Caco-2 (cell line): Measurements from ENCODE around the gene OSBPL10. TPM values are rescaled to one million over a fixed set of nuclear protein-coding genes. Genes with fewer than 3 reads are reported as not detected.

Experiments
- BruUV-seq: library from RNA; stranded (reverse); fragments of 400-500 nt; replicated peaks from 2 replicates; lab custom pipeline; 2021; lab: Mats Ljungman, UMichigan
- CTCF ChIA-PET: fragments of 300-600 bp; sonication (Branson Sonifier 250); formaldehyde crosslinking; loops from one replicate; lab custom pipeline; 2022; ENCODE audit warnings: antibody characterized with exemption; lab: Charles Lee
- POLR2A ChIA-PET: fragments of 300-600 bp; sonication (Branson Sonifier 250); formaldehyde crosslinking; loops from one replicate; lab custom pipeline; 2022; ENCODE audit warnings: antibody characterized with exemption; lab: Charles Lee
- DNase-seq, 2 experiments: peaks; one replicate each; pipeline versions ENCODE4 v3.0.0 to v3.0.0-alpha.2; 2020 to 2022
- H3K27me3 ChIP-seq: replicated peaks from 2 replicates; pipeline ENCODE4 v1.6.0; 2011; ENCODE audit warnings: low read length; ENCODE audit not compliant: control insufficient read depth, insufficient read depth
- H3K36me3 ChIP-seq: 2 replicates; pipeline ENCODE4 v1.5.1; 2011; ENCODE audit warnings: low read length; ENCODE audit not compliant: control insufficient read depth, insufficient read depth
- H3K4me1 ChIP-seq: fragments of 250-450 bp; sonication (Bioruptor Pico); 2 replicates; pipeline ENCODE4 v1.5.1; 2020; ENCODE audit warnings: mild to moderate bottlenecking
- H3K4me3 ChIP-seq: 2 replicates; pipeline ENCODE4 v1.5.1; 2011; ENCODE audit warnings: low read depth, mild to moderate bottlenecking, control low read depth, low read length
- H3K9me3 ChIP-seq: fragments of 250-450 bp; sonication (Bioruptor Pico); 2 replicates; pipeline ENCODE4 v1.5.1; 2020; ENCODE audit warnings: mild to moderate bottlenecking, moderate library complexity
- H3K27ac Mint-ChIP-seq: one replicate; pipeline ENCODE4 v1.8.0; 2022; ENCODE audit warnings: mixed read lengths; ENCODE audit not compliant: unreplicated experiment
- H3K27me3 Mint-ChIP-seq: one replicate; pipeline ENCODE4 v1.8.0; 2022; ENCODE audit warnings: mixed read lengths; ENCODE audit not compliant: insufficient read depth, unreplicated experiment
- H3K36me3 Mint-ChIP-seq: one replicate; pipeline ENCODE4 v1.8.0; 2022; ENCODE audit warnings: mild to moderate bottlenecking, mixed read lengths; ENCODE audit not compliant: insufficient read depth, unreplicated experiment
- H3K4me1 Mint-ChIP-seq: one replicate; pipeline ENCODE4 v1.8.0; 2022; ENCODE audit warnings: low read depth, mixed read lengths; ENCODE audit not compliant: unreplicated experiment
- H3K4me3 Mint-ChIP-seq: one replicate; pipeline ENCODE4 v1.8.0; 2022; ENCODE audit warnings: mild to moderate bottlenecking, moderate library complexity, mixed read lengths; ENCODE audit not compliant: unreplicated experiment
- H3K9me3 Mint-ChIP-seq: one replicate; pipeline ENCODE4 v1.8.0; 2022; ENCODE audit warnings: mixed read lengths; ENCODE audit not compliant: unreplicated experiment
- intact Hi-C: fragments of 100-400 bp; cut with micrococcal nuclease; formaldehyde crosslinking; loops from one replicate; pipeline ENCODE4 v1.10.0; 2022; ENCODE audit not compliant: unreplicated experiment
- total RNA-seq: library from RNA; stranded (reverse); gene quantifications from 2 replicates; pipeline ENCODE4 v1.2.3, GENCODE V29; 2022
- TF ChIP-seq, protein P1 (sequence below), 2 experiments: fragments of 200-600 bp in 1 of 2; IDR thresholded peaks; 1 replicate in 1 of 2; 2 replicates in 1 of 2; pipeline versions ENCODE4 v1.5.1 to v1.8.0; 2011 to 2022; ENCODE audit warnings: antibody characterized with exemption in 1 of 2, control low read depth in 1 of 2, inconsistent platforms in 1 of 2, low read depth in 1 of 2, low read length in 1 of 2, mild to moderate bottlenecking in 1 of 2, moderate library complexity in 1 of 2; ENCODE audit not compliant: insufficient read depth in 1 of 2, severe bottlenecking in 1 of 2, unreplicated experiment in 1 of 2

The OSBPL10 gene
- total RNA-seq, 1 experiment from 2014 or later: 71.2 TPM

DNA sequence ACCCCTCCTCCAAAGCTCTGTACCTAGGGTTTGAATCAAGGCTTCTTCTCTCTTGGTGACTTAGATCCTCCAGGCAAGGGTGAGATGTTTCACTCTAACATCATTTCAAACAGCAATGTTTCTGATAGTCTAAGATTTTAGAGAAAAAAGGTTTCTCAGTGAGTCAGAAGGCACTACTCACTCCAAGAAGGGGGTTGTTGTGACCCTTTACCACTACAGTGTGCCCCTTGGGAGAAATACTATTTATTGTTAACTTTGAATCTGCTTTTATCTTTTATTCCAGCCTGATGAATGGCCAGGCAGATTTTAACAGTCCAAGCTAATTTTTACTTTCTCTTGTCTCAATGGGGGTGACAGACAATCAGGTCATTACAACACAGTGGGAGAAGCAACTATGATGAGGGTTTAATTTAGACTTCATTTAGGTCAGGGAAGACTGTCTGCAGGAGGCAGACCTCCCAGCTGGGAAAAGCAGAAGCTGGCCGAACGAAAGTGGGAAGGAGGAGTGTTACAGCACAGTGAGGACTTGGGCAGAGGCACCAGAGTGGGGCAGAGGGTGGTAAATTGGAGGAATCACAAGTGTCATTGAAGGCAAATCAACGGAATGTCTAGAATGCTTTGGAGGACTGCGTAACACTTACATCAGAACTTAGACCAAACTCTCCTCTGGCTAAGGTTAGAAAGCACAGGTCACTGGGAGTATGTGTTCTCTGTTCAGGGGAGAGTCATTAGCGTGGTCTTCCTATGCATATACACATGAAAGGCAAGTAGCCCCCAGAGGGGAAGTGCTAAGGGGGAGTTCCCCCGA lies 21.7 kb upstream of the OSBPL10 start:
- intact Hi-C loops: no loop called here
- Mint-ChIP-seq H3K9me3 (no peaks in the 10 kb centered on the region), H3K4me3 (no peak overlapping the region), H3K4me1 (peaks cover 20% of the 10 kb centered on the region), H3K27me3 (no peaks in the 10 kb centered on the region), H3K27ac (peak overlapping the region; percentile 65), H3K36me3 (no peaks in the 10 kb centered on the region)
- no peaks in the 10 kb centered on the region for H3K36me3 ChIP-seq
- peaks cover 21% of the 10 kb centered on the region for H3K4me1 ChIP-seq
- TF ChIP-seq, protein P1, sequence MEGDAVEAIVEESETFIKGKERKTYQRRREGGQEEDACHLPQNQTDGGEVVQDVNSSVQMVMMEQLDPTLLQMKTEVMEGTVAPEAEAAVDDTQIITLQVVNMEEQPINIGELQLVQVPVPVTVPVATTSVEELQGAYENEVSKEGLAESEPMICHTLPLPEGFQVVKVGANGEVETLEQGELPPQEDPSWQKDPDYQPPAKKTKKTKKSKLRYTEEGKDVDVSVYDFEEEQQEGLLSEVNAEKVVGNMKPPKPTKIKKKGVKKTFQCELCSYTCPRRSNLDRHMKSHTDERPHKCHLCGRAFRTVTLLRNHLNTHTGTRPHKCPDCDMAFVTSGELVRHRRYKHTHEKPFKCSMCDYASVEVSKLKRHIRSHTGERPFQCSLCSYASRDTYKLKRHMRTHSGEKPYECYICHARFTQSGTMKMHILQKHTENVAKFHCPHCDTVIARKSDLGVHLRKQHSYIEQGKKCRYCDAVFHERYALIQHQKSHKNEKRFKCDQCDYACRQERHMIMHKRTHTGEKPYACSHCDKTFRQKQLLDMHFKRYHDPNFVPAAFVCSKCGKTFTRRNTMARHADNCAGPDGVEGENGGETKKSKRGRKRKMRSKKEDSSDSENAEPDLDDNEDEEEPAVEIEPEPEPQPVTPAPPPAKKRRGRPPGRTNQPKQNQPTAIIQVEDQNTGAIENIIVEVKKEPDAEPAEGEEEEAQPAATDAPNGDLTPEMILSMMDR (IDR thresholded peaks at IDR 0.05; ENCODE audit: insufficient read depth in 1 of 2, low read depth in 1 of 2, low read length in 1 of 2, severe bottlenecking in 1 of 2, unreplicated experiment in 1 of 2): no peak
- POLR2A ChIA-PET: no interaction called here
- H3K27me3 ChIP-seq: no peaks in the 10 kb centered on the region
- no peaks in the 10 kb centered on the region for H3K9me3 ChIP-seq
- BruUV-seq: no TSS peak
- CTCF ChIA-PET: no interaction called here
- H3K4me3 ChIP-seq: no peak overlapping the region
- DNase-seq: peak in 1 of 2 experiments; percentile 10

DNA sequence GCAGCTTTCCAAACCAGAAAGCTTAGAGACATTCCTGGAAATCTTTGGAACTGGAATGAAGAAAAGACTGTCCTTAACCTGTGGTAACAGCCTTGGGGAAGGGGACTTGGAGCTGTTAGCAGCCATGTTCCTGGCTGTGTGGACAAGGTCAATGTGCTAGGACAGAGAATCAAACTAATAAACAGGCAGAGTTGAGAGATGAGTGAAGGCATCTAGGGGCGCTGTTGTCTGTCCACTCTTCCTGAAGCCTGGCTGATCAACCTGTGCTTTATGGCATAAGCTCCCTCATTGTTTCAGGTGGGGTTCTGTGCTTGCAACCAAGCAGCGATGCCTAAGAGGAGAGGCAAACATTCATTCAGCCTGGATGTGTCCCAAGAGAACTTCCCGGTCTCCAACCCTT lies 19.8 kb upstream of the OSBPL10 start:
- Histone ChIP-seq H3K4me1 (peaks cover 21% of the 10 kb centered on the region), H3K36me3 (no peaks in the 10 kb centered on the region), H3K4me3 (no peak overlapping the region), H3K9me3 (no peaks in the 10 kb centered on the region), H3K27me3 (no peaks in the 10 kb centered on the region)
- intact Hi-C loops: no loop called here
- DNase-seq: no peak
- no TSS peak for BruUV-seq
- no peak overlapping the region for H3K4me3 Mint-ChIP-seq
- TF ChIP-seq, protein P1 (IDR thresholded peaks at IDR 0.05; ENCODE audit: insufficient read depth in 1 of 2, low read depth in 1 of 2, low read length in 1 of 2, severe bottlenecking in 1 of 2, unreplicated experiment in 1 of 2): no peak
- no peaks in the 10 kb centered on the region for H3K27me3 Mint-ChIP-seq
- ChIA-PET POLR2A (no interaction called here), CTCF (no interaction called here)
- H3K4me1 Mint-ChIP-seq: peaks cover 20% of the 10 kb centered on the region
- no peak overlapping the region for H3K27ac Mint-ChIP-seq
- H3K9me3 Mint-ChIP-seq: no peaks in the 10 kb centered on the region
- no peaks in the 10 kb centered on the region for H3K36me3 Mint-ChIP-seq

DNA sequence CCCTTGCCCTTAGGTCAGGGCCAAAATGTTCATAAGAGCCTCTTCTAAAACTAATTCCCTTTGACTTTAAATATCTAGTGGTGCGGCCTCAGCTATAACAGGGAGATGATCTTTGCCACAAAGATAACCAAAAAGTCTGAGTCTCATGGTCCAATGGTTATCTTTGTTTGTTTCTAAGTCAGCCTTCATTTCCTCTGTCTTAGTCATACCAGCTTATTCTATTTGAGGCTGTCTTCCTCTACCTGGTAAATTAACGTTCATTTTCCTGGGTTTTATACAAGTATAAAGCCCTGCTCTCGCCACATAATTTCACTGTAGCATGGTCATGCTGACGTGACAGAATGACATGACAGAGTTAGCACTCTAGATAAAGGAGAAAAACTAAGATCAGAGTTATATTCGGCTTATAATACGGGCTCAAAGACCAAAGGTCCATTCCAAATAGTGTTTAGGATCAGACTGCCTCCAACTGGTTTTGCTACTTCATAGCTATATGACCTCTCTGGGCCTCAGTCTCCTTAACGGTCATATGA lies 18.9 kb upstream of the OSBPL10 start:
- TF ChIP-seq, protein P1 (IDR thresholded peaks at IDR 0.05; ENCODE audit: insufficient read depth in 1 of 2, low read depth in 1 of 2, low read length in 1 of 2, severe bottlenecking in 1 of 2, unreplicated experiment in 1 of 2): no peak
- Mint-ChIP-seq H3K36me3 (no peaks in the 10 kb centered on the region), H3K27ac (no peak overlapping the region), H3K4me3 (no peak overlapping the region), H3K4me1 (peaks cover 18% of the 10 kb centered on the region), H3K9me3 (no peaks in the 10 kb centered on the region), H3K27me3 (no peaks in the 10 kb centered on the region)
- no TSS peak for BruUV-seq
- H3K4me3 ChIP-seq: no peak overlapping the region
- POLR2A ChIA-PET: no interaction called here
- intact Hi-C loops: no loop called here
- DNase-seq: no peak
- H3K4me1 ChIP-seq: peaks cover 21% of the 10 kb centered on the region
- no peaks in the 10 kb centered on the region for H3K9me3 ChIP-seq
- no peaks in the 10 kb centered on the region for H3K27me3 ChIP-seq
- CTCF ChIA-PET: no interaction called here
- no peaks in the 10 kb centered on the region for H3K36me3 ChIP-seq
